Activated CD4-positive, alpha-beta T cell treated with anti-CD3 and anti-CD28 coated beads, Interleukin-2, amount 10 ng/mL, durations not matched to agents 24 days and 14 days (primary cell): Measurements from ENCODE around the gene PKN3. TPM values are rescaled to one million over a fixed set of nuclear protein-coding genes. Genes with fewer than 3 reads are reported as not detected.

Source experiments
- DNase-seq: peaks from one replicate; pipeline ENCODE4 v3.0.0; 2022
- H3K27ac Mint-ChIP-seq: one replicate; pipeline ENCODE4 v1.8.0; 2022; ENCODE audit warnings: mild to moderate bottlenecking, mixed read lengths
- H3K27me3 Mint-ChIP-seq: one replicate; pipeline ENCODE4 v1.8.0; 2022; ENCODE audit warnings: mixed read lengths
- H3K36me3 Mint-ChIP-seq: one replicate; pipeline ENCODE4 v1.8.0; 2022; ENCODE audit warnings: low read depth, mild to moderate bottlenecking, mixed read lengths
- H3K4me1 Mint-ChIP-seq: one replicate; pipeline ENCODE4 v1.8.0; 2021; ENCODE audit warnings: mixed read lengths
- H3K4me3 Mint-ChIP-seq: one replicate; pipeline ENCODE4 v1.8.0; 2022; ENCODE audit warnings: mild to moderate bottlenecking, moderate library complexity, mixed read lengths
- H3K9me3 Mint-ChIP-seq: one replicate; pipeline ENCODE4 v1.8.0; 2021; ENCODE audit warnings: mixed read lengths
- intact Hi-C: fragments of 100-400 bp; cut with micrococcal nuclease; formaldehyde crosslinking; loops from one replicate; pipeline ENCODE4 v1.15.1; 2023
- total RNA-seq: library from RNA; stranded (reverse); gene quantifications from 2 replicates; pipeline ENCODE4 v1.2.3, GENCODE V29; 2022

Gene PKN3
- total RNA-seq, 1 donor from 2014 or later, result 24.3 TPM

GRCh38 chr9:128701227-128701854, 962 bp upstream of the PKN3 start:
- H3K4me3 Mint-ChIP-seq, result peak overlapping the region; percentile 84
- H3K27ac Mint-ChIP-seq, result no peak overlapping the region
- peaks cover 9% of the 10 kb centered on the region for H3K4me1 Mint-ChIP-seq
- peaks cover 12% of the 10 kb centered on the region for H3K36me3 Mint-ChIP-seq
- no peaks in the 10 kb centered on the region for H3K9me3 Mint-ChIP-seq
- intact Hi-C loops, result loop anchor here (5.0 kb wide), 1 partner anchor 44 kb away; the partner anchor contains the start of gene DYNC2I2
- no peaks in the 10 kb centered on the region for H3K27me3 Mint-ChIP-seq
- DNase-seq, result no peak

GRCh38 chr9:128702949-128703615, 779 bp downstream of the PKN3 start:
- DNase-seq, result peak; percentile 80
- Mint-ChIP-seq H3K27ac (peak overlapping the region; percentile 74), H3K9me3 (no peaks in the 10 kb centered on the region), H3K36me3 (no peaks in the 10 kb centered on the region), H3K4me1 (peaks cover 8% of the 10 kb centered on the region), H3K4me3 (peak overlapping the region; percentile 84), H3K27me3 (no peaks in the 10 kb centered on the region)
- intact Hi-C loops, result loop anchor here (2.0 to 5.0 kb wide), 3 partner anchors 18 to 46 kb away; partner anchors contain the start of genes DYNC2I2 and ZDHHC12

DNA sequence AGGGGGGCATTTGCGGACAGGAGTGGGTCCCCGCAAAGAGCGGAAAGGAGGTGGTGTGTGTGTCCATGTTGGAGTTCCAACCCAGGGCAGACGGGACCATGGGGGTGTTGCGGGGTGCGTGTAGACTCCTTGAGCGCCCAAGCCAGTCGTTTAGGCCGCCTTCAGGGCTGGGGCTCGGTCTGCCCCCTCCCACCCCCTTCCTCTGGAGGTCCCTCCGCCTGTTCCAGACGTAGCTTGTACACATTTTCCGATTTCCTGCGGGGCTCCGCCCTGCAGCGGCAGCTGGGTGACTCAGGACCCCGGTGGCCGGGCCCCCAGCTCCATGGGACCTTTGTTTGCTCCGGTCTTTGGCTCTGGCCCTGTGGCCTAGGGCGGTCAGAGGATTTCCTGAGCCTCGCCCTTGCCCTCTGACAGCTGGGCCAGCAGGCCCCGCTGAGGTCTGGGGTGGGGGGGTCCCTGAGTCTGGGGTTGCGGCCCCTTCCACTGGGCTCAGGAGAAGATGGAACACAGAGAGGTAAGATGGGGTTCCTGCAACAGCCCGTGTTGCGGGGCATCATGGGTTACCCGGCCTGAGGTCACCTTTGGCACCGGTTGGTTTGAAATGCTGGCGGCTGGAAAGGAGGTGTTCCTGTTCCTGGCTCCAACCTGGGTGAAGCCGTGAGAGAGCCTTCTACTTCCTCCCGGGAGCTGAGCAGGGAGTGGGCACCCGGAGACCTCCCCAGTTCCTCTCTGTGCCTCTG, 1.5 kb downstream of the PKN3 start:
- Mint-ChIP-seq H3K4me3 (peak overlapping the region; percentile 84), H3K9me3 (no peaks in the 10 kb centered on the region), H3K27me3 (no peaks in the 10 kb centered on the region), H3K4me1 (peaks cover 8% of the 10 kb centered on the region), H3K36me3 (no peaks in the 10 kb centered on the region), H3K27ac (peak overlapping the region; percentile 74)
- intact Hi-C loops, result loop anchor here (2.0 to 5.0 kb wide), 3 partner anchors 19 to 46 kb away; partner anchors contain the start of genes DYNC2I2 and ZDHHC12
- DNase-seq, result no peak

DNA sequence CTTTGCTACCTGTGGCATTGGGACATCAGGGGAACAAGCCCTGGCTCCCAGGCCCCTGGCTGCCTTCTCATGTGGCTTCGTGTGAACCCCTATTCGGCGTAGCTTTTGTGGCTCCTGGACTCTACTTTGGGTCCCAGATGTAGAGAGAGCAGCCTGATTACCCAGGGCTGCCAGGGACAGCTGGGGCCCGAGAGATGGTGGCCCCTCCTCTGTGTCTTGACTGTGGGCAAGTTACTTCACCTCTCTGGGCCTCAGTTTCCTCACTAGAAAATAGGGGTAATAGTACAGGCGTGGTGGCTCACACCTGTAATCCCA, 2.0 kb downstream of the PKN3 start:
- H3K4me3 Mint-ChIP-seq, result peak overlapping the region; percentile 47
- intact Hi-C loops, result loop anchor here (5.0 kb wide), 1 partner anchor 47 kb away; the partner anchor contains the start of gene DYNC2I2
- peaks cover 8% of the 10 kb centered on the region for H3K4me1 Mint-ChIP-seq
- H3K9me3 Mint-ChIP-seq, result no peaks in the 10 kb centered on the region
- no peak overlapping the region for H3K27ac Mint-ChIP-seq
- no peaks in the 10 kb centered on the region for H3K27me3 Mint-ChIP-seq
- H3K36me3 Mint-ChIP-seq, result no peaks in the 10 kb centered on the region
- no peak for DNase-seq

DNA sequence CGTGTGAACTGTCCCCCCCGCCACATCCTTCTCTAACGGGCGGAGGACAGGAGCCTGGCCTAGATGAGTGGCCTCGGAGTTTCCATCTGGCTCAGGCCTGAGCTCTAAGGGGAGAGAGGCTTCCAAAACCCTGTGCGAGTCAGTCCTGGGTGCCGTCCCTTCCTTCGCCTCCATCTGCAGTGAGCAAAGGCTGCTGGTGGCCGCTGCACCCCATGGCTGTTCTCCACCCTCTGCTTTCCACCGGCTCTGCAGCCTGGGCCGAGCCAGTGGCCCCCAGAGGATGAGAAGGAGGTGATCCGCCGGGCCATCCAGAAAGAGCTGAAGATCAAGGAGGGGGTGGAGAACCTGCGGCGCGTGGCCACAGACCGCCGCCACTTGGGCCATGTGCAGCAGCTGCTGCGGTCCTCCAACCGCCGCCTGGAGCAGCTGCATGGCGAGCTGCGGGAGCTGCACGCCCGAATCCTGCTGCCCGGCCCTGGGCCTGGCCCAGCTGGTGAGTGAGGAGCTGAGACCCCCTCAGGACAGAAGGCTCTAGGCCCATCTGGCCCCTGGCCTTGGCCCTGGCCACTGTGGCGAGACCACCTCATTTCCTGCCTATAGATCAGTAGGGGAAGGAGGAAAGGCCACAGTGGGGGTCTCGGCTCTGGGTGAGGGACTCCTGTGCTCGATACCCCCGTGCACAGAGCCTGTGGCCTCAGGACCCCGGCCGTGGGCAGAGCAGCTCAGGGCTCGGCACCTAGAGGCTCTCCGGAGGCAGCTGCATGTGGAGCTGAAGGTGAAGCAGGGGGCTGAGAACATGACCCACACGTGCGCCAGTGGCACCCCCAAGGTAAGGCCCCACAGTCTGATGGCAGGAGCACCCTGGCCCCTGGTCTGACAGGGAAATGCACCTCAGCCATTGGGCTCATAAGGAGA, 3.0 kb downstream of the PKN3 start:
- peaks cover 8% of the 10 kb centered on the region for H3K4me1 Mint-ChIP-seq
- intact Hi-C loops, result no loop called here
- peaks cover 2% of the 10 kb centered on the region for H3K36me3 Mint-ChIP-seq
- H3K27me3 Mint-ChIP-seq, result no peaks in the 10 kb centered on the region
- no peak overlapping the region for H3K27ac Mint-ChIP-seq
- H3K9me3 Mint-ChIP-seq, result no peaks in the 10 kb centered on the region
- no peak overlapping the region for H3K4me3 Mint-ChIP-seq
- no peak for DNase-seq

DNA sequence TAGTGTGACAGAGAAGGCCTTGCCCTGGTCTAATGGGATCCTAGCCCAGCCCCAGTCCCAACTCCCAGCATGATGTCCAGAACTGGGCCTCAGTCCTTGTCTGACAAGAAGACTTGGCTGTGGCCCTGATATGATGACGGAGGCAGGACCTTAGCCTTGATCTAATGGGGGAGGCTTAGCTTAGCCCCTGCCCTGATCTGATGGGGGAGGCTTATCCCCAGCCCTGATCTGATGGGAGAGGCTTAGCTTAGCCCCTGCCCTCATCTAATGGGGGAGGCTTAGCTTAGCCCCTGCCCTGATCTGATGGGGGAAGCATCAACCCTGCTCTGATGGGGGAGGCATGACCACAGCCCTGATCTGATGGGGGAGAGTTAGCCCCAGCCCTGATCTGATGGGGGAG, 3.7 kb downstream of the PKN3 start:
- Mint-ChIP-seq H3K4me3 (no peak overlapping the region), H3K36me3 (peaks cover 2% of the 10 kb centered on the region), H3K9me3 (no peaks in the 10 kb centered on the region), H3K4me1 (peaks cover 8% of the 10 kb centered on the region), H3K27ac (no peak overlapping the region), H3K27me3 (no peaks in the 10 kb centered on the region)
- no peak for DNase-seq
- intact Hi-C loops, result no loop called here

DNA sequence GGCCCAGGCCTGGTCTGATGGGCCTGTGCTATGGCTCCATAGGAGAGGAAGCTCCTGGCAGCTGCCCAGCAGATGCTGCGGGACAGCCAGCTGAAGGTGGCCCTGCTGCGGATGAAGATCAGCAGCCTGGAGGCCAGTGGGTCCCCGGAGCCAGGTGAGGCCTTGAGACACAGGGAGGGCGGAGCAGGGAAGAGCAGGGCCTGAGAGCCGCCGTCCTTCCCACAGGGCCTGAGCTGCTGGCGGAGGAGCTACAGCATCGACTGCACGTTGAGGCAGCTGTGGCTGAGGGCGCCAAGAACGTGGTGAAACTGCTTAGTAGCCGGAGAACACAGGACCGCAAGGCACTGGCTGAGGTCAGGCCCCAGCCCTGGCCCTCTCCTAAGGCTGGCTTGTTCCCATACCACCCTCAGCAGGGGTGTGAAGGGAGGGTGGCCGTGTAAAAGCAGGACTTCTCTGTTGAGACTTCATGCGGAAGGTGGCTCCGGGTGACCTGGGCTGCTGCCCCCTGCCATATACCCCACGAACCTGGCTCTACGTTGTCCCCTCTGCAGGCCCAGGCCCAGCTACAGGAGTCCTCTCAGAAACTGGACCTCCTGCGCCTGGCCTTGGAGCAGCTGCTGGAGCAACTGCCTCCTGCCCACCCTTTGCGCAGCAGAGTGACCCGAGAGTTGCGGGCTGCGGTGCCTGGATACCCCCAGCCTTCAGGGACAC, 4.5 kb downstream of the PKN3 start:
- intact Hi-C loops, result no loop called here
- Mint-ChIP-seq H3K27ac (no peak overlapping the region), H3K4me1 (peaks cover 3% of the 10 kb centered on the region), H3K27me3 (no peaks in the 10 kb centered on the region), H3K9me3 (no peaks in the 10 kb centered on the region), H3K36me3 (peaks cover 2% of the 10 kb centered on the region), H3K4me3 (no peak overlapping the region)
- DNase-seq, result no peak

DNA sequence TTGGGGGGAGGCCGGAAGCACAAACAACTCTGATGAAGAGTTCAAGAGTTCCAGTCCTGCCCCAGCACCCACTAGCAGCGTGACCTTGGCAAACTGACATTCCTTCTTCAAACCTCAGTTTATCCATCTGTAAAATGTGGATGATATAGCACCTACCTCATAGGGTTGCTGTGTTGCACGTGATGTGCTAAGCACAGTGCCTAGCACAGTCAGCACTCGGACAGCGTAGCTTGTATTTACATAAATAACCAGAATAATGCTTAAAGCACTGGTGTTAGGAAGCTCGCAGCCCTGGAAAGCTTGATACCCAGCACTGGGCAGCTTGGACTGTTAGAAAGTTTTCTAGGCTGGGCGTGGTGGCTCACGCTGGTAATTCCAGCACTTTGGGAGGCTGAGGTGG, 5.1 kb downstream of the PKN3 start:
- no peak overlapping the region for H3K27ac Mint-ChIP-seq
- DNase-seq, result no peak
- intact Hi-C loops, result no loop called here
- H3K9me3 Mint-ChIP-seq, result no peaks in the 10 kb centered on the region
- no peaks in the 10 kb centered on the region for H3K4me1 Mint-ChIP-seq
- no peaks in the 10 kb centered on the region for H3K27me3 Mint-ChIP-seq
- H3K4me3 Mint-ChIP-seq, result no peak overlapping the region
- H3K36me3 Mint-ChIP-seq, result peaks cover 2% of the 10 kb centered on the region

GRCh38 chr9:128712451-128713410, 10.4 kb downstream of the PKN3 start:
- H3K4me1 Mint-ChIP-seq, result no peaks in the 10 kb centered on the region
- H3K27ac Mint-ChIP-seq, result no peak overlapping the region
- peaks cover 7% of the 10 kb centered on the region for H3K36me3 Mint-ChIP-seq
- H3K27me3 Mint-ChIP-seq, result no peaks in the 10 kb centered on the region
- no peaks in the 10 kb centered on the region for H3K9me3 Mint-ChIP-seq
- no peak overlapping the region for H3K4me3 Mint-ChIP-seq
- DNase-seq, result no peak
- intact Hi-C loops, result no loop called here

GRCh38 chr9:128713411-128713780, 11.1 kb downstream of the PKN3 start:
- no peaks in the 10 kb centered on the region for H3K27me3 Mint-ChIP-seq
- intact Hi-C loops, result no loop called here

GRCh38 chr9:128713941-128714573, 11.8 kb downstream of the PKN3 start:
- Mint-ChIP-seq H3K27ac (no peak overlapping the region), H3K4me3 (no peak overlapping the region), H3K9me3 (no peaks in the 10 kb centered on the region)

More at GRCh38 chr9:128713411-128713780, 11.1 kb downstream of the PKN3 start:
- DNase-seq, result no peak
- peaks cover 7% of the 10 kb centered on the region for H3K36me3 Mint-ChIP-seq
- H3K4me3 Mint-ChIP-seq, result no peak overlapping the region
- no peaks in the 10 kb centered on the region for H3K9me3 Mint-ChIP-seq
- H3K4me1 Mint-ChIP-seq, result no peaks in the 10 kb centered on the region
- H3K27ac Mint-ChIP-seq, result no peak overlapping the region

More at GRCh38 chr9:128713941-128714573, 11.8 kb downstream of the PKN3 start:
- intact Hi-C loops, result no loop called here
- DNase-seq, result no peak
- H3K36me3 Mint-ChIP-seq, result peaks cover 7% of the 10 kb centered on the region
- no peaks in the 10 kb centered on the region for H3K4me1 Mint-ChIP-seq
- no peaks in the 10 kb centered on the region for H3K27me3 Mint-ChIP-seq
